Left ventricle myocardium inferior (tissue), 1 donor: ENCODE data around the gene CDC42BPA. TPM values are rescaled to one million over a fixed set of nuclear protein-coding genes. Genes with fewer than 3 reads are reported as not detected.

Source experiments
- DNase-seq: peaks from one replicate; pipeline ENCODE4 v3.0.0-alpha.2; 2020
- H3K27ac ChIP-seq: fragments of 200-600 bp; replicated peaks from 2 replicates; pipeline ENCODE4 v1.8.0; 2021
- H3K27me3 ChIP-seq: fragments of 200-600 bp; 2 replicates; pipeline ENCODE4 v1.8.0; 2021; ENCODE audit warnings: low read depth
- H3K36me3 ChIP-seq: fragments of 200-600 bp; 2 replicates; pipeline ENCODE4 v1.8.0; 2021
- H3K4me1 ChIP-seq: fragments of 200-600 bp; 2 replicates; pipeline ENCODE4 v1.8.0; 2021
- H3K4me3 ChIP-seq: fragments of 200-600 bp; 2 replicates; pipeline ENCODE4 v1.8.0; 2021; ENCODE audit warnings: mild to moderate bottlenecking, moderate library complexity
- H3K9me3 ChIP-seq: fragments of 200-600 bp; replicated peaks from 2 replicates; pipeline ENCODE4 v1.8.0; 2021
- intact Hi-C: fragments of 100-400 bp; cut with micrococcal nuclease; formaldehyde crosslinking; loops from one replicate; pipeline ENCODE4 v1.11.0; 2022
- total RNA-seq: library from RNA; stranded (reverse); fragmentation: NEBNext Ultra II Directional; extraction: Animal tissue kit (Norgen Biotek cat#: 25700); gene quantifications from one replicate; pipeline ENCODE4 v1.2.1, GENCODE V29; 2021
- TF ChIP-seq, protein P1 (sequence below): fragments of 200-600 bp; IDR thresholded peaks from 2 replicates; pipeline ENCODE4 v1.8.0; 2021; ENCODE audit warnings: antibody characterized with exemption, mild to moderate bottlenecking, borderline replicate concordance
- donor health status: DM: no; HTN: yes; CAD: no; lungs with severe emphysema.

The CDC42BPA gene
- total RNA-seq, 1 donor from 2014 or later, result 35.1 TPM

DNA sequence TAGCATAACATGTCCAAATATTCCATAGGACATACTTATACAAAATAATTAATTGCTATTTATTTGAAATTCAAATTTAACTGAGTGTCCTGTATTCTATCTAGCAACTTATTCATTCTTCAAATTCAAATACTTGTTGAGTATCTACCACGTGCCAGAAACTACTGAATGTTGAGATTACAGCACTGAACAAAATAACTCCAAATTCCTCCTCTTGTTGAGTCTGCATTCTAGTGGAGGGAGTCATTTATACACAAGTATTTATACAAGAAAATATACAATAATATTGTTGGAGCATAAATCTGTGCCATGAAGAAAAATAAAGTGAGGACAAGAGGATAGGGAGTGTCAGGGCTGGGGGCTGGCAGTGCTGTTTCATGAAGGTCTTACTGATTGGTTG lies 43.7 kb upstream of the CDC42BPA start:
- TF ChIP-seq, protein P1, sequence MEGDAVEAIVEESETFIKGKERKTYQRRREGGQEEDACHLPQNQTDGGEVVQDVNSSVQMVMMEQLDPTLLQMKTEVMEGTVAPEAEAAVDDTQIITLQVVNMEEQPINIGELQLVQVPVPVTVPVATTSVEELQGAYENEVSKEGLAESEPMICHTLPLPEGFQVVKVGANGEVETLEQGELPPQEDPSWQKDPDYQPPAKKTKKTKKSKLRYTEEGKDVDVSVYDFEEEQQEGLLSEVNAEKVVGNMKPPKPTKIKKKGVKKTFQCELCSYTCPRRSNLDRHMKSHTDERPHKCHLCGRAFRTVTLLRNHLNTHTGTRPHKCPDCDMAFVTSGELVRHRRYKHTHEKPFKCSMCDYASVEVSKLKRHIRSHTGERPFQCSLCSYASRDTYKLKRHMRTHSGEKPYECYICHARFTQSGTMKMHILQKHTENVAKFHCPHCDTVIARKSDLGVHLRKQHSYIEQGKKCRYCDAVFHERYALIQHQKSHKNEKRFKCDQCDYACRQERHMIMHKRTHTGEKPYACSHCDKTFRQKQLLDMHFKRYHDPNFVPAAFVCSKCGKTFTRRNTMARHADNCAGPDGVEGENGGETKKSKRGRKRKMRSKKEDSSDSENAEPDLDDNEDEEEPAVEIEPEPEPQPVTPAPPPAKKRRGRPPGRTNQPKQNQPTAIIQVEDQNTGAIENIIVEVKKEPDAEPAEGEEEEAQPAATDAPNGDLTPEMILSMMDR, result no peak
- H3K27me3 ChIP-seq, result no peaks in the 10 kb centered on the region
- H3K4me1 ChIP-seq, result peaks cover 16% of the 10 kb centered on the region
- no peaks in the 10 kb centered on the region for H3K9me3 ChIP-seq
- H3K4me3 ChIP-seq, result no peak overlapping the region
- DNase-seq, result no peak
- H3K36me3 ChIP-seq, result no peaks in the 10 kb centered on the region
- no peak overlapping the region for H3K27ac ChIP-seq
- intact Hi-C loops, result no loop called here

DNA sequence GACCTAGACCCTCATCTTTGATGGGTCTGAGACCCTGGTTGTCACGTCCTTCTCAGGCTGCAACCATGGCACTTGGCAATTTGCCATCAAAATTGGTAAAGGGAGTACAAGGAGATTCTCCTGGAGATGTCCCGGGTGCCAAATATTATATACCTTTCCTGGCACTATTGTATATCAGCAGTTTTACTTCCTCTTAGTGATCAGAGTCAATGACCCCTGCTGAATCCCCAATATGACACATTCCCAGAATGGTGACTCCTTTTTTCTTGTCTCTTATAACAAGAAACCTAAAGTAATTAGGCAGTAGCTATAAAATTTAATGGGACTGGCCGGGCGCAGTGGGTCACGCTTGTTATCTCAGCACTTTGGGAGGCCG lies 39.6 kb upstream of the CDC42BPA start:
- Histone ChIP-seq H3K4me1 (peaks cover 27% of the 10 kb centered on the region), H3K36me3 (no peaks in the 10 kb centered on the region), H3K27me3 (no peaks in the 10 kb centered on the region), H3K4me3 (no peak overlapping the region), H3K27ac (peak overlapping the region; percentile 89), H3K9me3 (no peaks in the 10 kb centered on the region)
- TF ChIP-seq, protein P1, result no peak
- no peak for DNase-seq
- intact Hi-C loops, result loop anchor here (10.0 kb wide), 1 partner anchor 77 kb away; no protein-coding TSS in a partner anchor

DNA sequence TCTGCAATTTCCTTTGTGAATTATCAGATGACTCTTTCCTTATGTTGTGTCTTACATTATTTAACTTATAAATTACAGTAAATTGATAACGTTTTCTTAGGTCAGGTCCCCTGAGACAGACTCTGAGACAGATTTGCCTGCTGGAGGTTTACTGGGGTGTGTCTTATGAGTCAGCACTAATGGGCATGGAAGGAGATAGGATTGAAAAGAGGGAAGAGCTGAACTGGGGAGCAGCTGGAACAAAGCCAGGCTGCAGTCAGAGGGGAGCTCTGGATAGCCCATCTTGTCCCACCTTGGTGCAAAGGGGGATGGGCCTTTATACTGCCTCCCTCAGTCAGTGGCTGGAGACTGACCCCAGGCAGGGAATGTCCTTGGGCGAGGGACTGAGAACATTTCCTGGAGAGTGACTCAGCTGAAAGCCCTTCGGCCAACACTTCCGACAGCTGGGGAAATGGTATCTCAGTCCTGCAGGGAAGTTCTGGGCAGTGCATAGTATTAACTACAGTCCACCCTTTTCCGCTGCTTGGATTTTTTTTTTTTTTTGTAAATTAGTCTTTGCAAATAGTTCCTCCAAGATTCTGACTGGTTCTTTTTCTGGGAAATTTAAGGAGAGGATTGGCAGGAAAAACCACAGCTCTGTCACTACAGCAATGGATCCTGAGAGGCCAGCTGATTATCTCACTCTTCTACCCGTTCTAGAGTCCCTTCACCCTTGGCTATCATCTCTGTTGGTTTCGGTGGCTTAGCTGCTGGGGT lies 39.1 kb upstream of the CDC42BPA start:
- TF ChIP-seq, protein P1, result no peak
- peaks cover 33% of the 10 kb centered on the region for H3K4me1 ChIP-seq
- peak; percentile 71 for DNase-seq
- H3K27ac ChIP-seq, result peak overlapping the region; percentile 89
- no peaks in the 10 kb centered on the region for H3K36me3 ChIP-seq
- H3K9me3 ChIP-seq, result no peaks in the 10 kb centered on the region
- no peak overlapping the region for H3K4me3 ChIP-seq
- intact Hi-C loops, result loop anchor here (10.0 kb wide), 1 partner anchor 77 kb away; no protein-coding TSS in a partner anchor
- H3K27me3 ChIP-seq, result no peaks in the 10 kb centered on the region

DNA sequence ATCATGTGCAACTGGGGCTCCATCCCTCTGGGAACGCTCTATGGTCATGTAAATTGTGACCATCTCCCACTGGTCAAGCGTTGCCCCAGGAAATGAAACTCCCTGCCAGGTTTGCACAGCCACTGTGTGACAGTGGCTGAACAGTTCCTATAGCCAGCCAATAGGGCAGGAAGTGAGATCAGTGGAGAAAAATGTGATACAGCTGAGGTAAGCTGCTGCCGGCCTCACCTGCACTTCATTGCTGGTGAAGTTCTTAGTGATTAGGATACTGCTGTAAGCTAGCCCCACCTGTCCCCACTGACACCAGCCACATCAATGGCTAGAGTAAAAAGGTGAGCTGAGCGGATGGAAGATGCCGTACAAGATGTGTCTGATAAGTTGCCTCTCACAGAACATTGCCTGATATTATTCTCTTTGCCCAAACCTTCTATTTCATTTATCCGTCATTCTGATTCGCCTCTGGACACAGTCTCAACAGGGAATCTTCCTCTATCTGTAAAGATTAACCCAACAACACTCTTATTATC lies 38.4 kb upstream of the CDC42BPA start:
- Histone ChIP-seq H3K27ac (peak overlapping the region; percentile 89), H3K9me3 (no peaks in the 10 kb centered on the region), H3K4me3 (no peak overlapping the region), H3K36me3 (no peaks in the 10 kb centered on the region), H3K4me1 (peaks cover 40% of the 10 kb centered on the region), H3K27me3 (no peaks in the 10 kb centered on the region)
- intact Hi-C loops, result loop anchor here (10.0 kb wide), 1 partner anchor 78 kb away; no protein-coding TSS in a partner anchor
- TF ChIP-seq, protein P1, result no peak
- DNase-seq, result no peak

DNA sequence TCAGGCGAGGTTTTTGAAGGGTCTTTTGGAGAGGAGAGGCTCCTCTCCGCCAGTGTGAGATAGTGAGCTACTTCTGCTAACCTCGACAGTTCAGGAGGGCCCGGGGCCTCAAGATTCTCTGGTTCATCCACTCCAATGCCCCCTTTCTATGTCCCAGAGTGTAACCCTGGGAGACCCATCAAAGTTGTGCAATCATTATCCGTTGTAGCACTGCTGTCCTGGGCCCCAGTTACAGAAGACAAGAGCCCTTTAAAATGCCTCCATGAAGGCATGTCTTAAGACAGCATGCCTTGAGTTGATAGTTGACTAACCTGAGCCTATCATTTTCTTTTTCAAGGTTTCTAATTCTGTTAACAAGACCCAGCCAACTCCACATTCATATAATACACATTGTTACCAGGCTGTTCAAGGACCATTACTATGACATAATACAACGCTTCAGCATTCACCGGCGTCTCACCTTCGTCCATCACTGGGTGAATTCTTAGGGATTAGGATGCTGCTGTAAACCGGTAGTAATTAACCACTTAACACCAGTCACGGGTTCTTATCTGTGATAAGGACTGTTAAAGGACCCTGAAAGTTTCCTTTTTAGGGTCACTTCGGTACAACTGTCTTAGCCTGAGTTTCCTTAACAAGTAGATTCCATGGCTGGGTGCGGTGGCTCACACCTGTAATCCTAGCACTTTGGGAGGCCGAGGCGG lies 37.4 kb upstream of the CDC42BPA start:
- Histone ChIP-seq H3K4me1 (peaks cover 50% of the 10 kb centered on the region), H3K36me3 (no peaks in the 10 kb centered on the region), H3K27ac (no peak overlapping the region), H3K4me3 (no peak overlapping the region), H3K27me3 (no peaks in the 10 kb centered on the region), H3K9me3 (no peaks in the 10 kb centered on the region)
- DNase-seq, result no peak
- TF ChIP-seq, protein P1, result no peak
- intact Hi-C loops, result loop anchor here (10.0 kb wide), 1 partner anchor 79 kb away; no protein-coding TSS in a partner anchor
